Chondrocyte (in vitro differentiated cells): ENCODE results near the gene AKAP1. TPM values are rescaled to one million over a fixed set of nuclear protein-coding genes. Genes with fewer than 3 reads are reported as not detected.

Source experiments
- DNase-seq: peaks from one replicate; pipeline ENCODE4 v3.0.0; 2021; ENCODE audit warnings: mixed read lengths, low spot score
- H3K27ac Mint-ChIP-seq: one replicate; pipeline ENCODE4 v1.8.0; 2021; ENCODE audit warnings: mild to moderate bottlenecking, moderate library complexity, mixed read lengths; ENCODE audit not compliant: unreplicated experiment
- H3K27me3 Mint-ChIP-seq: 2 replicates; pipeline ENCODE4 v1.8.0; 2021; ENCODE audit warnings: low read depth, mixed read lengths
- H3K36me3 Mint-ChIP-seq: 2 replicates; pipeline ENCODE4 v1.8.0; 2021; ENCODE audit warnings: low read depth, mixed read lengths
- H3K4me1 Mint-ChIP-seq: 2 replicates; pipeline ENCODE4 v1.8.0; 2021; ENCODE audit warnings: low read depth, mild to moderate bottlenecking, mixed read lengths
- H3K4me3 Mint-ChIP-seq: one replicate; pipeline ENCODE4 v1.8.0; 2021; ENCODE audit warnings: mild to moderate bottlenecking, moderate library complexity, mixed read lengths; ENCODE audit not compliant: unreplicated experiment
- H3K9me3 Mint-ChIP-seq: 2 replicates; pipeline ENCODE4 v1.8.0; 2021; ENCODE audit warnings: low read depth, mixed read lengths
- total RNA-seq: library from RNA; stranded (reverse); gene quantifications from 3 replicates; pipeline ENCODE4 v1.2.1, GENCODE V29; 2021
- TF ChIP-seq, protein P1 (sequence below): fragments of 200-600 bp; sonication (generic); IDR thresholded peaks from 2 replicates; pipeline ENCODE4 v1.5.0; 2021; ENCODE audit warnings: antibody characterized with exemption, mild to moderate bottlenecking, moderate library complexity

AKAP1 gene
- total RNA-seq, 1 donor from 2014 or later = 14.8 TPM

DNA sequence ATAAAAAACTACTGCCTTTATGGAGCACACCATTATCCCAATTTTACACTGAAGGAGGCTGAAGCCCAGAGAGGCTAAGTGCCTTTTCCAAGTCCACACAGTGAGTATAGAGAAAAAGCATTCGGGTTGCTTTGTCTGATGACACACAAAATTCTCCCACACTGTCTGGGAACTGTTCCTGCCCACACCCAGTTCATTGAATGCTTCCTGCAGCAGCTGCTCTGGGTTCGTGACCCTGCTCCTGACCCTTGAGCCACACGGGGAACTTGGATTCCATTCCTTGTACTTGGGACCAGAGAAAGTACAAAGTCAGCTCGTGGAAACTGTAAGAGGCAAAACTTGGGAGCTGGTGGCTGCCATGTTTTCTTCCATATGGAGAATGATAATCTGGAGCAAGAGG is 57.9 kb downstream of the AKAP1 start:
- Mint-ChIP-seq H3K9me3 (no peaks in the 10 kb centered on the region), H3K27me3 (peaks cover 2% of the 10 kb centered on the region), H3K36me3 (no peaks in the 10 kb centered on the region), H3K27ac (no peak overlapping the region), H3K4me1 (peaks cover 9% of the 10 kb centered on the region), H3K4me3 (no peak overlapping the region)
- DNase-seq = no peak
- TF ChIP-seq, protein P1, sequence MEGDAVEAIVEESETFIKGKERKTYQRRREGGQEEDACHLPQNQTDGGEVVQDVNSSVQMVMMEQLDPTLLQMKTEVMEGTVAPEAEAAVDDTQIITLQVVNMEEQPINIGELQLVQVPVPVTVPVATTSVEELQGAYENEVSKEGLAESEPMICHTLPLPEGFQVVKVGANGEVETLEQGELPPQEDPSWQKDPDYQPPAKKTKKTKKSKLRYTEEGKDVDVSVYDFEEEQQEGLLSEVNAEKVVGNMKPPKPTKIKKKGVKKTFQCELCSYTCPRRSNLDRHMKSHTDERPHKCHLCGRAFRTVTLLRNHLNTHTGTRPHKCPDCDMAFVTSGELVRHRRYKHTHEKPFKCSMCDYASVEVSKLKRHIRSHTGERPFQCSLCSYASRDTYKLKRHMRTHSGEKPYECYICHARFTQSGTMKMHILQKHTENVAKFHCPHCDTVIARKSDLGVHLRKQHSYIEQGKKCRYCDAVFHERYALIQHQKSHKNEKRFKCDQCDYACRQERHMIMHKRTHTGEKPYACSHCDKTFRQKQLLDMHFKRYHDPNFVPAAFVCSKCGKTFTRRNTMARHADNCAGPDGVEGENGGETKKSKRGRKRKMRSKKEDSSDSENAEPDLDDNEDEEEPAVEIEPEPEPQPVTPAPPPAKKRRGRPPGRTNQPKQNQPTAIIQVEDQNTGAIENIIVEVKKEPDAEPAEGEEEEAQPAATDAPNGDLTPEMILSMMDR = no peak

DNA sequence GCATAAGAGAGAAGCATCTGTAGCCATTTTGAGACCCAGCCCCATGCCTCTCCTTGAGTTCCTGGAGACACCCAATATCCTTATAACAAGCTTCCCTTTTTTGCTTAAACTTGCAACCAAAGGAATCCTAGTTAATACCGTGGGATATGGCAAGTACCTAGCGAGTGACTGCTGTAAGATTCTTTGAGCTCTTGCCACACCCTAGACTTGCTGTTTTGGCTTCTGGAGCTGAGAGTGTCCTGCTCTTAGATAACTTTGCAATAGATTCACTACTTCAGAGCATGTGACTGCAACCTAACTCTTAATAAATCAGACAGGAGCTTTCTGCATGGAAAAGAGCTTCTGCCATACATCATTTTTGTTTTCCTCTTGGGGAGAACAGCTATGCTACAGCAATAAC is 58.3 kb downstream of the AKAP1 start:
- no peaks in the 10 kb centered on the region for H3K36me3 Mint-ChIP-seq
- peaks cover 9% of the 10 kb centered on the region for H3K4me1 Mint-ChIP-seq
- no peak for DNase-seq
- no peaks in the 10 kb centered on the region for H3K9me3 Mint-ChIP-seq
- TF ChIP-seq, protein P1 = no peak
- H3K27me3 Mint-ChIP-seq = peaks cover 2% of the 10 kb centered on the region
- H3K27ac Mint-ChIP-seq = no peak overlapping the region
- H3K4me3 Mint-ChIP-seq = no peak overlapping the region

DNA sequence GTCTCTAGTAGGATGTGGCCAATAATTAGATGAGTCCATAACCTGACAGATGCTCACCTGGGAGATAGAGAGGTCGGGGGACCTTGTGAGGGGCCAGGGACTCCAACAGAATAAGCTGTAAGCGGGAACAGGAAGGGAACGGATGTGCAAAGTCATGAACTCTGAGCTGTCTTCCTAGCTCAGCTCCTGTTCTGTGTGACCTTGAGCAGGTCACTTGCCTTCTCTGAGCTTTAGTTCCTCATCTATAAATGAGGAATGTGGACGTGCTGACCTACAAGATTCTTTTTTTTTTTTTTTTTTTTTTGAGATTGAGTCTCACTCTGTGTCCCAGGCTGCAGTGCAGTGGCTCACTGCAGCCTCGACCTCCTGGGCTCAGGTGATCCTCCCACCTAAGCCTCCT is 58.9 kb downstream of the AKAP1 start:
- Mint-ChIP-seq H3K9me3 (peaks cover 5% of the 10 kb centered on the region), H3K4me3 (no peak overlapping the region)

DNA sequence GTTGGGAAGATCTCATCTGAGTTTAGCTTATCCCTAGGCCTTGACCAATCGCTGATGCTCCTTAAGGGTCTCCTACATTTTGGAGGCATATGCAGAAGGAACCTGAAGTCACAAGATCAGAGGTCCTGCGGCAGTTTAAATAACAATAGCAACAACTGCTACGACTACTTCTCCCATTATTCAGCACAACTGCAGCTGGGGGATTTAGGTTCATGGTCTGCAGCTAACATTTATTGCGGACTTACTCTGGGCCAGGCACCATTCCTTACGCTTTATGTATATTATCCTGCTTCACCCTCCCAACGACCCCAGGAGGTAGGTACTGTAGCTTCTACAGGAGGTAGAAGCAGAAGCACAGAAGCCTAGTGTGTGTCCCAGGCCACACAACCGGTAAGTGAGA is 59.5 kb downstream of the AKAP1 start:
- H3K9me3 Mint-ChIP-seq = peaks cover 7% of the 10 kb centered on the region
- no peaks in the 10 kb centered on the region for H3K36me3 Mint-ChIP-seq
- no peak for DNase-seq
- no peak overlapping the region for H3K27ac Mint-ChIP-seq
- H3K4me1 Mint-ChIP-seq = peaks cover 5% of the 10 kb centered on the region
- no peak overlapping the region for H3K4me3 Mint-ChIP-seq
- no peaks in the 10 kb centered on the region for H3K27me3 Mint-ChIP-seq
- TF ChIP-seq, protein P1 = no peak

More for the DNA sequence above, 58.9 kb downstream of the AKAP1 start:
- no peaks in the 10 kb centered on the region for H3K36me3 Mint-ChIP-seq
- H3K27me3 Mint-ChIP-seq = peaks cover 2% of the 10 kb centered on the region
- peaks cover 9% of the 10 kb centered on the region for H3K4me1 Mint-ChIP-seq
- TF ChIP-seq, protein P1 = no peak
- DNase-seq = no peak
- H3K27ac Mint-ChIP-seq = no peak overlapping the region

DNA sequence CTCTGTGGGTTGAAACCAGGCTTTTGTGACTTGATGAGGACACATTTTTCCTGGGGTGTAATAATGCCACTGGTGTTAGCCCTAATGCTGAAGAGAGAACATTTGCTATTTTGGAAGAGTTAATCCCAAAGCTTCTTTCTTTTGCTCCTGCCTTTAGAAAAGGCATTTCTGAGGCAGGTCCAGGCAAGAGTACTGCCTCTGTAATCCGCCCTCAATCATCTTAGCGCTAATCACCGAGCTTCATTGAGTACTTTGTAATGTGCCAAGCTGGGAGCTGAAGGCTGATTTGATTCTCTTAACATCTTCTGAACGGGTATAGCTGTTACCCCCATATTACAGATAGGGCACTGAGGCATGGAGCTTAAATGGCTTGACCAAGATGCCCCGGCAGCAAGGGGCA is 60.3 kb downstream of the AKAP1 start:
- Mint-ChIP-seq H3K27ac (no peak overlapping the region), H3K4me3 (no peak overlapping the region), H3K36me3 (no peaks in the 10 kb centered on the region), H3K9me3 (peaks cover 7% of the 10 kb centered on the region), H3K4me1 (peaks cover 5% of the 10 kb centered on the region), H3K27me3 (no peaks in the 10 kb centered on the region)
- TF ChIP-seq, protein P1 = no peak
- no peak for DNase-seq
